DMS53 treated with DMSO at 0.1 percent for 48 hours (cell line): ENCODE results near the gene EVL.
"Not testable (repeated sequence)": the region's sequence is repeated elsewhere in the genome, so short reads cannot be mapped to it uniquely, and the experiment has no call there.

ENCODE experiments used
- DNase-seq: peaks from one replicate; lab custom pipeline; 2025; ENCODE audit not compliant: unreplicated experiment; lab: John Stamatoyannopoulos, UW

The EVL gene, protein sequence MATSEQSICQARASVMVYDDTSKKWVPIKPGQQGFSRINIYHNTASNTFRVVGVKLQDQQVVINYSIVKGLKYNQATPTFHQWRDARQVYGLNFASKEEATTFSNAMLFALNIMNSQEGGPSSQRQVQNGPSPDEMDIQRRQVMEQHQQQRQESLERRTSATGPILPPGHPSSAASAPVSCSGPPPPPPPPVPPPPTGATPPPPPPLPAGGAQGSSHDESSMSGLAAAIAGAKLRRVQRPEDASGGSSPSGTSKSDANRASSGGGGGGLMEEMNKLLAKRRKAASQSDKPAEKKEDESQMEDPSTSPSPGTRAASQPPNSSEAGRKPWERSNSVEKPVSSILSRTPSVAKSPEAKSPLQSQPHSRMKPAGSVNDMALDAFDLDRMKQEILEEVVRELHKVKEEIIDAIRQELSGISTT

DNA sequence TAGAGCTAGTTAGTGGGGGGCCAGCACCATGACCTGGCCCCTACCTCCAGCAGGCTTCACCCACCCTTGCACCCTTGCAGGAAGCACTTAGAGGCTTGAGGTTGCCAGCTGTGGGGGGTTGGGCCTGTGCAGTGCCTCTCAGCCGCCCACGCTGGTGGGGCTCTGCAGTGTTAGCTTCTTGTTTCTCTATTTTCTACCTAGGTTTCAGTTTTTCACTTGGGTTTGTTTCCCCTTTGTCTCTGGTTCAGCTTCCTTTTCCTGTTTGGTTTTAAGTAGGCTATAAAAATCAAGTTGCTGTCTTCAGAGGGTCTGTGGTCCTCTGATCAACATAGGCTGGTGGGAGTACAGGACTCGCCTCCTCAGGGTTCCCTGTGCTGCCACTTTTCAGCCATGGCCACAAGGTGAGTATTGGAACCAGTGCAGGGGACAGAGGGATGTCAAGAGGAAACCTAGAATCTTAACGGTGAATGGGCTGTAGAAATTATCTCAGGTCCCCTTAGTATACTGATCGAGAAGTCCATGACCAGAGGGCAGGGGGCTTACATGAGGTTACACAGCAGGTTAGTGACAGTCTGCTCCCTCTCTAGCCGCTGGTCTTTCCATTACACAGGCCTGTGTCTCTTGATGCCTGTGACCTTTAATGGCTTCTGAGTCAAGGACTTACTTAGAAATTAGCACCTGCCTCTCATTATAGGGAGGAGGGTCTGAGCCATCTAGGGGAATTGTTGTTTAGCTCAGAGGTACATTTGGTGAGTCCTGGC is at the start of gene EVL:
TSS of gene EVL (plus strand) at position 312 of the 761 bp plus-strand sequence. CDS start at position 391, 79 bp downstream.
- no peak for DNase-seq

DNA sequence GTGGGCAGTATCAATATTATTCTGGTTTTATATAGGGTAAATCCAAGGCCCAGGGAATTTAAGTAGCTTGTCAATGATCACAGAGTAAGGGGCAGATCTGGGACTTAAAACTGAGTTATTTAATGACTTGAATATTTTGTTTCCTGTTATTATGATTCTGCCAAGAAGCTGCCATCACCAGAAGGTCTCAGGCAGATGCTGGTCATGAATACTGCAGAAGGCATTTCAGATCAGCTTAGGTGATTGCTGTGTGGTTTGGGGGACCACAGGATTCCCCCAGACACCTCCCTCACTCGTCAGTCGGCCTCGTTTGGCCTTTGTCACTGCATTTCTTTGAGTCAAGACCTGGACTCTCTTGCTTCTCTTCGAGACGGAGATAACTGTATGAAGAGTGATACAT is 47.7 kb upstream of the EVL start:
- DNase-seq, result no peak

DNA sequence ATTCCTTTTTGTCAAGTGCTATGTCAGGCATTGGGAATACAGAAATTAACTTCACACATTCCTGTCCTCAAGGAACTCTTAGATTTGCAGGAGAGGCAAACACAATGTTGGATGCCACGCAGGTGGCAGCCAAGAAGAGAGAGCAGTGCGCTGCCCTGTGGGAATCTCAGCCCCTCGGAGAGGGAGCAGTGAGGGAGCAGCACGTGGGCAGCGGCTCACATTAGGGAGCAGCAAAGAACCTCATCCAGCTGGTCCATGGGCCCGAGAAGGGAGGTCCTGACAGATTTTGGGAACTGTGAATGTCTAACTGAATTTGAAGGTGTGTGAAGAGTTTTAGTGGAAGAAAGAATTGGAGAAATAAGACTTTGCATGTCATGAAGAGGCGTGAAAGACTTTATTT is 47.2 kb upstream of the EVL start:
- DNase-seq, result no peak

DNA sequence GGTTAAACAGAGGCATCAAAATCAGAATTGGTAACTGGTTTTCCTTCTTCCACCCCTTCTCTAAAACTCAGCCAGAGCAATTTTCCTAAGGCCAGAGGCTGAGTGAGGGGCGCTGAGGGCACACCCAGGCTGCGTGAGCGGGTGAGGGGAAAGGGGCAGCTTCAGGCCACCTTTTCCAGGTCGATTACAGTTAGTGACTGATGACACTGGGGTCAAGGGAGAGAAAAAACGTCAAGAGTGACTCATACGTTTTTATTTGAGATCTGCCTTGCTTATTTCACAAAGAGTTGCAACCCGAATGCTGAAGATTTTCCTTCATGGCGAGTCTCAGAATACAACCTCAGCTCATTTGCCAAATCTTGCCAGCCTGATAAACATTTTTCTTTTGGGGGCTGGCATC is 46.7 kb upstream of the EVL start:
- DNase-seq, result no peak

DNA sequence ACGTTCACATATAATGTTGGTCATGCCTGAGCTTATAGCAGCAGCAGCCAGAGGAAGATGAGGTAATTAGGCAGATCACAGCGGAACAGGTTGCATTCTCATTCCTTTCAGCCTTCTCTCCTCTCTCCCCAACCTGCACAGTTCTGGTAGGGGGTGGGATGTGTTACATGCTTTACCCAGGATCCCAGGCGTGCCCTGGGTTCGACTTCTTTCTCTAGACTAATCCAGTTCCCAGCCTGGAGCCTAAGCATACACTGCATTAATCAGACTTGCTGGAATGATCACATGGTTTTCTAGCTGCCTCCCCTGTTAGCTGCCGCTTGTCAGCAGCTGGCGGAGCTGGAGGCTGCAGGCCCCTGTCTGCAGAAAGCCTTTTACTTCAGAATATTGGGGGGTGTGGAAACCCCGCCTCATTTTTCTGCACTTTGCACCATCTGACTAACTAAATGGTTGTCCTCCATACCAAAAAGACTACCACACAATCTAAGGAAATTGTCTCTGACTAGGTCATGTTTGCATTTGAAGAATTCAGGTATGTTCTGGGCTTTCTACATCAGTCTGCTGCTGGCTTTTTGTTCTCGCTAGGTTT is 46.0 kb upstream of the EVL start:
- DNase-seq, result no peak

DNA sequence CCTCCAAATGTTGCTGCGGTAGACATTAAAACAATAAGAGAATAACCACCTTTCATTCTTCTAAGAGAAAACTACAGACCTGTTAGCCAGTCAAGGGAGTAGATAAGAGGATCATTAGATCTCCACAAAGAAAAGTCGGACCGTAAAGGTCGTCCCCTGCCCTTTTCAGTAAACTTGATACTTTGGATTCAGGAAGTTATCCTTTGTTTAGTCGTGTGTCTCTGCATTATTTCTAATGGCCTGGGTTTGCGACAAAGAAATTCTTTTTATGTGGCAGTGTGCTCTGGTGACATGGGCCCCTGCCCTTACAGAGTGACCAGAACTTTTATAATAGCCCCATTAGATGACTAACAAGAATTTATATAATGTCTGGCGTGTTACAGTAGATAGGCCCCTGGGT is 44.6 kb upstream of the EVL start:
- DNase-seq, result no peak

DNA sequence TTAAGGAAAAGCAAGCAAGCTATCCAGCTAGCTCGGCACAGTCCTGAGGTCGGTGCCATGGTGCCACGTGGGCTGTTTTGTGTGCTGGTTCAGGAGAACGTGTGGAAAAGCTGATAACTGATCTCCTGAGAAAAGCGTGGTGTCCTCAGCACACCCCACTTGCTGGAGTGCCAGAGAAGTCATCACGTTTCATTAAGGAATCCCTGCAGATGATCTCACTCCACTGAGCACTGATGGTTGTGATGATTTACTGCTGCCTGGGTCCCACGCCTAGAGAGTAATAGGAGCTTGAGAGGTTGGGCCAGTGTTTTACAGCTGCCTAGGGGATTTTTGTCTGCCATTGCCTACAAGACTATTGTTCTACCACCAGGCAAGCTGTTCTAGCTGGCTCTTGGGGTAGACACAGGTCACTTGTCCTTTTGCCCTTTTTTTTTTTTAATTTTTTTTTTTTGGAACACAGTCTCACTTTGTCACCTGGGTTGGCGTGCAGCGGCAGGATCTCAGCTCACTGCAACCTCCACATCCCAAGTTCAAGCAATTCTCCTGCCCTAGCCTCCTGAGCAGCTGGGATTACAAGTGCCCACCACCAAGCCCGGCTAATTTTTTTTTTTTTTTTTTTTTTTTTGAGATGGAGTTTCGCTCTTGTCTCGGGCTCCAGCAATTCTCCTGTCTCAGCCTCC is 42.3 kb upstream of the EVL start:
- DNase-seq, result no peak

DNA sequence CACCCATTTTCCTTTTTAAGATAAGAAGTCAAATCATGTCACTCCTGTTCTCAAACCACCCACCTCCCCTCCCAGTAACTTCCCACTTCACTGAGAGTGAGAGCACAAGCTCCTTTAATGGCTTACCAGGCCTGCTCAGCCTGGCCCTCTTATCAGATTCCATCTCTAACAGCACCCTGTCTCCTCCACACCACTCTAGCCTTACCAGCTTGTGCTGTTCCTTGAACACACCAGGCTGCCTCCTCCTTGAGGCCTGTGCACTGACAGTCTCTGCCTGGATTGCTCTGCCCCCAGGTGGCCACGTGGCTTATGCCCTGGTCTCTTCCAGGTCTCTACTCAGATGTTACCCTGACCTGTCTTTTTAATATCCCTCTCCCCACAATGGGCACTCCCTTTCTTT is 40.1 kb upstream of the EVL start:
- DNase-seq, result no peak

DNA sequence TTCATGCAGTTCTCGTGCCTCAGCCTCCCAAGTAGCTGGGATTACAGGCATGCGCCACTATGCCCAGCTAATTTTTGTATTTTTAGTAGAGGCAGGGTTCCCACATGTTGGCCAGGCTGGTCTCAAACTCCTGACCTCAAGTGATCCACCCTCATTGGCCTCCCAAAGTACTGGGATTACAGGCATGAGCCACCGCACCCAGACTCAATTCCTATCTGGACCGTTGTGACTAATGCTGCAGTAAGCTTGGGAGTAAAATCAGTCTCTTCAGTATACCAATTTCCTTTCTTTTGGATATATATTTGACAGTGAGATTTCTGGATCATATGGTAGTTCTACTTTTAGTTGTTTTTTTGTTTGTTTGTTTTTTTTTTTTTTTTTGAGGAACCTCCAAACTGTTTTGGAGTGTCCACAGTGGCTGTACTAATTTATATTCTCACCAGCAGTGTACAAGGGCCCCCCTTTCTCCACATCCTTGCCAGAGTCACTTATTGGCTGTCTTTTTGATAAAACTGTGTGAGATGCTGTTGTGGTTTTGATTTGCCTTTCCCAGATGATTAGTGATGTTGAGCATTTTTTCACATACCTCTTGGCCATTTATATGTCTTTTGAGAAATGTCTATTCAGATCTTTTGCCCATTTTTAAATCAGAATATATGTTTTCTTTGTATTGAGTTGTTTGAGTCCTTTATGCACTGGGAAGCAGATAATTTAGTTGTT is 37.3 kb upstream of the EVL start:
- no peak for DNase-seq

DNA sequence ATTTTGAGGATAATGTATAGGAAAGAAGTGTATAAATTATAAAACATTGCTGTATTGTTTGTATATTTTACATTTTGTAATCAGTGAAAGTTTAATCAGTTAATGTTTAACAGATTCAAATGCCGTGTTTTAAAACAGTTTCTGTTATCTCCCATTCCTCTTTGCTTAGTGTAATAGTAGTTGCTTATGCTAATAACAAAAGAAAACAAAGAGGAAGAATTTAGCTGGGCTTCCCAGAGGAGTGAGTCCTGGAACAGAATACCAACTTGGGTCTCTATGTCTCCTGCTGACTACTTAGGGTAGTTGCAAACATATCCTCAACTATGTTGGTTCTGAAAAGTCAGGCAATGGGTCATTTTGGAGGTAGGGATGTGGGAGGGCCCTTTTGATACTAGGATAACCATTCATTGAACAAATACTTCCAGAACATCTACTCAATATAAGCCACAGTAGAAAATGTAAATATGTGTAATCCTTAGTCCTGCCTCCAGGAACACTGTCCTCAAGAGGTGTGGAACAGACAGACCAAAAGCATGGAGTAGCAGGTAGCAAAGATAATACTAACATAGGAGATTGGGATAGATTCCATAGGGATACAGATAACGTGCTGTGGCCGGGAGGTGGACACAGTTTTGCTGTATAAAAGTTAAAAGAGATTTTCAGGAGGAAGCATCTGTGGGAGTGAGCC is 36.1 kb upstream of the EVL start:
- DNase-seq, result no peak

DNA sequence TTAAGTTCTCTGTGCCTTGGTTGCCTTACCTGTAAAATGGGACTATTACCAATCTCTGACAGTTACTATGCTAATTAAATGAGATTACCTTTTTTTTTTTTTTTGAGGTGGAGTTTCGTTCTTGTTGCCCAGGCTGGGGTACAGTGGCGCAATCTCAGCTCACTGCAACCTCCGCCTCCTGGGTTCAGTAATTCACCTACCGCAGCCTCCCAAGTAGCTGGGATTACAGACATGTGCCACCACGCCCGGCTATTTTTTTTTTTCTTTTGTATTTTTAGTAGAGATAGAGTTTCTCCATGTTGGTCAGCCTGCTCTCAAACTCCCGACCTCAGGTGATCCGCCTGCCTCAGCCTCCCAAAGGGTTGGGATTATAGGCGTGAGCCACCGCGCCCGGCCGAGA is 35.2 kb upstream of the EVL start:
- not testable (repeated sequence) for DNase-seq

DNA sequence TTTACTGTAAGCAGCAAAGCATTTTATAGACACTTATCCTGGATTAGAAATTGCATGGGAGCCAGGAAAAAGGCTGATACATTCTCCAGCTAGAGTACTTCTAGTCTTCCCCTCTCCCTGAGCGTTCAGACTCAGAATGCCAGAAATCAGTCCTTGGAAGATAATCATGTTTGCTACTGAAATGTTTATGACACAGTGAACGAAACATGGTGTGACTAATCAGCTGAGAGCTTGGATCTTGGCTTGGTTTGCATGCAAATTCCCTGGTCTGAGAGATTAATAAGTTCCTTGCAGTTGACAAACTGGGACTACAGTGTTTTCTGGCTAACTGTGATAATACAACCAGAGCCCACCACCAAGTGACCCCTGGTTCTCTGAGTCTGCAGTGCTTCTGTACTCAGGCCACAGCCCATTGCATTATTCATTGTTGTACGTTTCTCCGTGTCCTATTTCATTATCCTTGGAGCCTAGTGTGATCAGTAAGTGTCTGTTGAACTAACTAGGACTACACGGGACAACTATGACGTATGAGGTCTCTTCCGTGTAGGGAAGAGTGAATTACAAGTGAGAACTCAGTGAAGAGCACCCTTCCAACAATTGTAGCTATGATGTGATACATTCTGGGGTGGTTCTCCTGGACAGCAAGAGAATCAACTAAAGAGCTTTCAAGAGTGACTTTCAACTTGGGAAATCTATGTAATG is 34.6 kb upstream of the EVL start:
- no peak for DNase-seq

DNA sequence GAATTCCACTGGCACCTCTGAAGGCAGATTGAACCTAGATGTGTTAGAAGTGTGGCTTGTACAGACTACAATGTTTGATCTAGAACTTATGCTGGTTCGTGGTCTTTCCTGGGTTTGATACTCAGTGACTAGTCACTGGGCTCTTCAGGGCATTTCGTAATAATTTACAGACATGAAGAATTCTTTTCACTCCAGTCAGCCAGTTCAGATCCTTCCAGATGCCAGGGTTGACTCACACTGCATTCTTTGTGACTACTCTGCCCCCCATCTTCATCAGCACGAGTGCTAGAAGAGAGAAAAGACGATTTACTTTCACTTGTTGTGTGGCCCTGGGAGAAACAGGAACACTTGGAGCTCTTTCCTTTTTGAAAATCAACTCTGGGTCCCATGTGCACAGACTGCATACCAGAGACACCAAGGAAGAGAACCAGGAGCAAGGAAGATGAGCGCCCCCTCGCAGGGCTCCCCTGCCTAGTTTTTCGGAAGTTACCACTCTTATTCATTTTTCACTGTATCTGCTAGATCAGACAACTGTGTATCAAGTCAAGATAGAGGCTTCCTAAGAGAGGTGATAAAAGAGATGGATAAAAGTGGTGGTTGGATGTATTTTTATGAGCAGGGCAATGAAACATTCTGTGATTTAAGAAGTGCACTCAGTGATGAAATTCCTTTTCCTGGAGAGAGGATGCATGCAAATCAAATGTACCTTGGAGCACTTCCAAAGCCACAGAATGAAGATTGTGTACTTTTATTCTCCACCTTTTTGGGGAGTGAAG is 33.5 kb upstream of the EVL start:
- no peak for DNase-seq

DNA sequence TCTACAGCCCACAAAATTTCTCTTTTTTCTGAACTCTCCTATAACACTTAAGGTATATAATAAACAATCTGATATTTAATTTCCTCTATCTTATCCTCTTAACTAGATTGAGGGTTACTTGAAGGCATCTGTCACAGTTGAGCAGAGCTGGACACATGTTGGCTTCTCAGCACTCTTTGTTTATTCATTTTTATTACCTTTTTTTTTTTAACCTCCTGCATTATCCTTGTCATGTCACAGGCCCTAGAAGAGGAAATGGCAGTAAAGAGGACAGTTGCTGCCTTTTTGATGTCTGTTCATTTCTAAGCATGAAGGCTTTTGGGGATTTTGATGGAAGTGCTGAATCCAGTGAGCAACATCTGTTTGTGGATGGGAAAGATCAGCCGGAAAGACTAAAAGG is 32.5 kb upstream of the EVL start:
- DNase-seq, result no peak

DNA sequence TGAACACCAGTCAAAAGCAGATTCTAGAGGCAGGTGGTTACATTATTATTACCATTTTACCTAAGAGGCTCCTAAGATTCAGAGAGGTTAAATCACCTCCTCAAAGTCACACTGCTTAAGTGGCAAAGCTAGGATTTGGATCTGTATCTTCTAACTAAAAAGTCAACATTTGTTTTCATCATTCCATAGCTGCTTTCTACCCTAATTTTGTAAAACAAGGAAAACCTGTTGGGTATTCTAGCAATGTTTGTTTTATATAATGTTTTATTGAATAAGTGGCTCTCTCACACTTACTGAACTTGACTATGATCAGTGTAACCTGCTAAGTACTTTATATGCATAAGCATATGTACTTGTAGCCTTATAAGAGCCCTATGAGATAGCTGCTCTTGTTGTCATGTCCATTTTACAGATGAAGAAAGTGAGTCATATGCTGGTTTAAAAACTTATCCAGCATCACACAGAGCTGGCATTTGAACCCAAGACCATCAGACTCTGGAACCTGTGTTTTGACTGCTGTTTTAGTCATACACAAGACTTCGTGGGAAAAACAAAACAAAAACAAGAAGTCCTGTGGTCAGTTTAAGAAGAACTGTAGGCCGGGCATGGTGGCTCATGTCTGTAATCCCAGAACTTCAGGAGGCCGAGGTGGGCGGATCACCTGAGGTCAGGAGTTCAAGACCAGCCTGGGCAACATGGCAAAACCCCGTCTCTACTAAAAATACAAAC is 31.7 kb upstream of the EVL start:
- DNase-seq, result no peak

DNA sequence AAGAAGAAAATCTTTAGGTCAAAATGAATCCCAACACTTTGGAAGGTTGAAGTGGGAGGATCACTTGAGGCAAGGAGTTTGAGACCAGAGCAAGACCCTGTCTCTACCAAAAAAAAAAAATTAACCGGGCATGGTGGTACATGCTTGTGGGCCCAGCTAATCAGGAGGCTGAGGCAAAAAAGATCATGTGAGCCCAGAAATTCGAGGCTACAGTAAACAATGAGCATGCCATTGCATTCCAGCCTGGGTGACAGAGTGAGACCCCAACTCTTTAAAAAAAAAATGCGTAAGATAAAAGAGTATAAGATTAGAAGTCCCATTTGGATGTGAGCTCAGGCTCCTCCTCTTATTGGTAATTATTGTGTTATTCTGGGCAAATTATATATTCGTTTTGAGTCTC is 30.8 kb upstream of the EVL start:
- DNase-seq, result no peak

DNA sequence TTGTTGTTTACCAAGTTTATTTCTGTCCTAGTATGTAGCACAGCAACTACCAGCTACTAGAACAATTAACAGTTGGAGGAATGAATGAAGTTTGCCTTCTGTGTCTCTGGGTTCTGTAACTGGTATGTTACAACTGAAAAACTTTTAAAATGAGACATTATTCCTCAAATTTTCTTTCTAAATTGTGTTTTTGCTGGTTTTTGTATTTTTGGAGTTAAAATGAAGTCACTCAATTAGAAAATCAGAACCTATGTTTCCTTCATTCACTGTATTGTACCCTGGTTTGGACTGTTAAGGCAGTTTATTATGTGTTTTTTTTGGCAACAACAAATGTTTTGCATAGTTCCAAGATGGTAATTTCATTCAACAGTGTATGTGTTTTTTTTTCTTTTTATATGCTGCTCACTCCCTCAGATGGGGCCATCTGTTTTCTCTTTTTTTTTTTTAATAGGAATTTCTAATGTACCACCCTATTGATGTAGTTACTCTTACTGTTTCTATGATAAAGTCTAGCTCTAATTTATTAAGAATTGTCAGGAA is 30.2 kb upstream of the EVL start:
- DNase-seq, result no peak

DNA sequence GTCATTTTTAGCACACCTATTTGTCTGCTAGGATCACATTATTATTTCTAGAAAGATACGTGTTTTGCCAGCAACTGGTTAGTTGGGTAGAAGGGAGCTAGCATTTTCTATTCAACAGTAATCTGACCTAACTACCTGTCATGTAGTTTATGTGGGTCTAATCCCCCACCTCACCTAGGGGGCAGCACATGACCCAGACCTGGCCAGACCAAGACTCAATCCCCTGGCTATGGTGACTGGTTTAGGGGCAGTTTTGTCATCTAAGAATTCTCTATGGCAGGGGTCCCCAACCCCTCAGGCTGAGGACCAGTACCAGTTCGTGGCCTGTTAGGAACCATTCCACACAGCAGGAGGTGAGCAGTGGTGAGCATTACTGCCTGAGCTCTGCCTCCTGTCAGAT is 29.5 kb upstream of the EVL start:
- no peak for DNase-seq
